Activated CD4-positive, alpha-beta T cell treated with anti-CD3 and anti-CD28 coated beads, Interleukin-2, amount 50 U/mL, for 24 hours (primary cell): ENCODE results near the gene FICD.

Source experiments
- DNase-seq, 2 donors: peaks; one replicate each; pipeline ENCODE4 v3.0.0-alpha.2; 2020; ENCODE audit warnings: low read depth in 1 of 2, low spot score in 1 of 2

The FICD gene

DNA sequence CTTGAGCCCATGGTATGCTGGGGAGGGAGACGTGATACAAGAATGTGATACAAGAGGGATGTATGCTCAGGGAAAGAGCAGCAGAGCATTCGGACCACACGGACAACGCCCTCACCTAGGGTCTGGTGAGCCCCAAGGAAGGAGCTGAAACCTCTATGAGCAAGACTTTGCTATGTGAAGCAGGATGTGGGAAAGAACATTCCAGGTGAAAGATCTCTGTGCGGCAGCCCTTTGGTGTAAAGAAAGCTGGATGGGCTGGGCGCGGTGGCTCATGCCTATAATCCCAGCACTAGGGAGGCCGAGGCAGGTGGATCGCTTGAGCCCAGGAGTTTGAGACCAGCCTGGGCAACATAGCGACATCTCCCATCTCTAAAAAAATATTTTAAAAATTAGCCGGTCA, 16.9 kb upstream of the FICD start:
- no peak for DNase-seq

DNA sequence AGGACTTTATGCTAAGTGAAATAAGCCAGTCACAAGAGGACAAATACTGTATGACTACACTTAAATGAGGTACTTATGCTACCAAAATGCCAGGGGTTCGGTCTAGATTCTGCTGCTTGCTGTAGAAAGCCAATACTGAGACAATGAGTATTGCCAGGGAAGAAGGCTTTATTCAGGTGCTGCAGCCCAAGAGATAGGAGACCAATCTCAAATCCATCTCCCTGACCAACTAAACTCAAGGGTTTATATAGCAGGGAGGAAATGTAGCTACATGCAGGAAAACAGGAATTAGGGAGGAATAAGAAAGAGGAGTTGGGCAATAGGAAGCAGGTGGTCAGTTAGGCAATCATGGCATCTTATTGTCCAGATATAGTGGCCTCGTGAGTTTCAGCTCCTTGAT, 12.2 kb upstream of the FICD start:
- DNase-seq: no peak

- DNase-seq: no peak
Measured at GRCh38 chr12:108505129-108505528, 9.9 kb upstream of the FICD start.

DNA sequence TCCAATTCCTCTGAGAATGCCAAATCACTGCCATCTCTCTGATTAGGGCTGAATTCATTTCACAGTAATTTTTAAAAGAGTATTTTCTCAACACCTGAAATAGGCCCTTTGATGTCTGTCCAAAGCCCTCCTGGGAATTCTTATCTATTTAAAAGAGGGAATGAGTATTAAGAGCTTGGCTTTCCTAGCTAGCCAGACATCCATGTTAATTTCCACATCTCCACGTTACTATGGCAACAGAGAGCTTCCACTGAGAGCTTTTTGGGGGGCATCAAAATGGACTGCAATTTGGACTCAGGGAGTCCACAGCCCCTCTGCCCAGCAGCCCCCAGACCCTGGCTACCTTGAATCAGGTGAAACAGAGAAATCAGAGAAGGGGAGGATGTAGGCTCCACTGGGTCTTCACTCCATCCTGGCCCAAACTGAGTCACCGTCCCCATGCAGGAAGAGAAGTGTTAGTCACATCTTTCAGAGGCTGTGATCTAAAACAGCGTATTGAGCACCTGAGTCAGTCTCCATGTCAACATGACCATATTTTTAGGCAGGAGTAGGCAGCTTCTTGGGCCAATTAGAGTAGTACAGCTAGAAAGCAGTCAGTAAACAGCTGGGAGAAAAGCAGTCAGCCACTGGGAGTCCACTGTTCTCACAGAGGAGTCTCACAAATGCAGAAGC, 7.0 kb upstream of the FICD start:
- no peak for DNase-seq

DNA sequence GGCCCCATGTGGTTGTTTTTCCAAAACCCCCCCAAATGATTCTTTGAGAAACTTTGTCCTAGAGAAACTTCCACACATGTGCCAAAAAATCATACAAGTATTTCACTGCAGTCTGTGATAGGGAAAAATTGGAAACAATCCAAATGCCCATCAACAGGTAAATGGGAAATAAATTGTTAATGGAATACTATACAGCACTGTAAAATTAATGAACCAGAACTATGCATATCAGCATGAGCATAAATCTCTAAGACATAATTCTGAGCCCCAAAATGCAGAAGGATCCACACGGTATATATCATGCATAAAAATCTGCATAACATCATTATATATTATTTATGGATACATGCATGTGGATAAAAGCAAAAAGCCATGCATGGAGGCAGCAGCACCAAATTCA, 5.3 kb upstream of the FICD start:
- no peak for DNase-seq

DNA sequence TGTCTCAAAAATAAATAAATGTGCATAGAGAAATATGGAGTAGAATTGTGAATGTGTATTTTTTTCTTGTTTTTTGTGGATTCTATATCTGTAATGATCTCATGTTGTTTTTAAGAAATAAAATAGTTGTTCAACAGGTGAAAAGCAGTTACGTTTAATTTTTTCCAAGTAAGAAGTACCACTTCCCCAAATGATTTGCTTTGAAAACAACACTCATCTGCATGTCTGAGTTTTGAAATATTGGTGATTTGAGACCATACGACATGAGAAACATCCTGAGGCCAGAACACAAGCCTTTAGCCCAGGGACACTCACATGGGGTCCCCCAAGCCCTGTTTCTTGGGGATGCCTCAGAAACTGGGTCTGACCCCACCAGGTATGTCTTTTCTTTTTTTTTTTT, 4.2 kb upstream of the FICD start:
- no peak for DNase-seq

DNA sequence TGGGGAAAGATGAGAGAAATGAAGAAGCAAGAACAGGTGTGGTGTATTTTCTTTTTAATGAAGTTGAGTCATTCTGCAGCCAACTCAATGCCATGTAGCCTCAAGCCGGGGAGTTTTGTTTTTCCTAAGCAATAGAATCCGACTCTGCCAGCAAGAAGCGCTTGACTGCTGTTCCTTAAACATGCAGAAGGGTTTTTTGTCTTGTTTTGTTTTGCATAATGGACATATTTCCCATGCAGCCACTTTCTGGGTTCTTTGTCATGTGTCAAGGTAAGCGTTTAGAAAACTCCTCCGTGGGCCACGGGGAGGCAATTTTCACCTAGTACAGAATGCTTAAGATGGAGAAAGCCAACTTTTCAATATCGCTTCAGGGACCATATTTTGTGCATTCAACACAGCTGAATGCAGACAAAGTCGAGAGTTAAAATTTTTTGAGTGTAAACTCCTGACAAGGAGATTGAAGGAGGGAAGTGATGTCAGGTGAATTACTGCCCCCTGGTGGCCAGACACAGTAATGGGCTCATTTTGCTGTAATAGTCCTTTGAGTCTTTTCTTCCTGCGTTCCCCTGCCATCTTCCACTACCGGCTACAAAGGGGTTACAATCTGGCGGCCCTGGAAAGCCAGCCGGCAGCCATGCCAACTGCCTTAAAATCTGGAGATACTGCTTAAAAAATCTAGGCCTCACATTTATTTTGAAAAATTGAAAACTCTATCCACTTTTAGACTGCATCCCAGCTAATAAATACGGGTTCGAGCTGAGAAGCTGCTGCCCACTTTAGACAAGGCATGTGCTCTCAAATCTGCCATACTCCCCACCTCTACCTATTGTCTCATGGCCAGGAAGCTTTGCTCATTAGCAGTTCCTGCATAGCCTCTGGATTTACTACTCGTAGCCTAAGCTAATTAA, 3.2 kb upstream of the FICD start:
- peak; percentile 49 to 72 for DNase-seq

- DNase-seq: no peak
Measured at GRCh38 chr12:108514468-108514972, 557 bp upstream of the FICD start.

GRCh38 chr12:108515916-108516315, 839 bp downstream of the FICD start:
- no peak for DNase-seq

GRCh38 chr12:108516511-108517275, 1.6 kb downstream of the FICD start:
- DNase-seq: no peak

DNA sequence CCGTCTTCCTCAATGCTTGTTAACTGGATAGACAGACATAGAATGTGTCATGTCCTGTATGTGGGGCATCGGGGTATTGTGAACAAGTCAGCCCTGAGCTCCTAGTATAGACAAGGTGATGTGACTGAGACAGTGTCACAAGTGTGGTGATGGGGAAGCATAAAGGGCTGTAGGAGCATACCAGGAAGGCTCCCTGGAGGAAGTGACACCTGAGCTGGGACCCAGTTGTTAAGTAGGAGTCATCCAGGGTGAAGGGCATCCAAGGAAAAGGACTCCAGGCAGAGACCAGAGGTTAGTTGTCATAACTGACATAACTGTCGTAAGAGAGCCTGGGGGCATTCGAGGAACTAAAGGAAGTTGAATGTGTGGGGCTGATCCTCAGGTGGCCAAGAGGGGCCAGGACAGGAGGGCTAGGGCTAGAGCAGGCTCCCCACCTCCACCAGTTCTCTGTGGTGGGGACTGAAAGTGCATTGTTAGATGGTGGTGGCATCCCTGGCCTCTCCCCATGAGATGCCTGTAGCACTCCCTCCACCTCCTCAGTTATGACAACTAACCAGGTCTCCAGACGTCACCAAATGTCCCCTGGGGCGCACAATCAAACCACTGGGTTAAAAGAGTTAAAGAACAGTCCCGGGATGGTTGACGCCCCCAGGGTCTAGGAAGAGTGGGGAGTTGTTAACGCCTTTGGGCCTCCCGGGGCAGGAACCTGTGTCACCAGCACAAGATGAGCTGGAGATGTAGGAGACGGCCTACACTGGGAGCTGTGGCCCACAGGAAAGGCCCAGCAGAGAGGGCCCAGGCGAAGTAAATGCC, 2.4 kb downstream of the FICD start:
- DNase-seq: no peak

DNA sequence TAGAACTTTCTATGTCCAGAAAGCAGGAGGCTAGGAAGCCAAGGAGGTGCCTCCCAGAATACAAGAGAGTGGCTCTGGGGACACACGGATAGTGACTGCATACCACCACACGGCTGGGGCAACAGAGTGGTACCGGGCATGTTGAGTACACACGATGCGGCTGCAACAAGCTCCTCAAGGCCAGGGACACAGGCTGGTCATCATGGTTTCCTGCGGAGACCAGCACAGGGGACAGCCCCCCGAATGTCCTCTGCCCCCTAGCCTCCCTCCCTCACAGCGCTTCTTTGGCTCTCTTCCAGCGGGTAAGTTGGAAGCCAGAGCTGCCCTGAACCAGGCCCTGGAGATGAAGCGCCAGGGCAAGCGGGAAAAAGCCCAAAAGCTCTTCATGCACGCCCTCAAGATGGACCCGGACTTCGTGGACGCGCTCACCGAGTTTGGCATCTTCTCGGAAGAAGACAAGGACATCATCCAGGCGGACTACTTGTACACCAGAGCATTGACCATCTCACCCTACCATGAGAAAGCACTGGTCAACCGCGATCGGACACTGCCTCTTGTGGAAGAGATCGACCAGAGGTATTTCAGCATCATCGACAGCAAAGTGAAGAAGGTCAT, 3.1 kb downstream of the FICD start:
- no peak for DNase-seq

DNA sequence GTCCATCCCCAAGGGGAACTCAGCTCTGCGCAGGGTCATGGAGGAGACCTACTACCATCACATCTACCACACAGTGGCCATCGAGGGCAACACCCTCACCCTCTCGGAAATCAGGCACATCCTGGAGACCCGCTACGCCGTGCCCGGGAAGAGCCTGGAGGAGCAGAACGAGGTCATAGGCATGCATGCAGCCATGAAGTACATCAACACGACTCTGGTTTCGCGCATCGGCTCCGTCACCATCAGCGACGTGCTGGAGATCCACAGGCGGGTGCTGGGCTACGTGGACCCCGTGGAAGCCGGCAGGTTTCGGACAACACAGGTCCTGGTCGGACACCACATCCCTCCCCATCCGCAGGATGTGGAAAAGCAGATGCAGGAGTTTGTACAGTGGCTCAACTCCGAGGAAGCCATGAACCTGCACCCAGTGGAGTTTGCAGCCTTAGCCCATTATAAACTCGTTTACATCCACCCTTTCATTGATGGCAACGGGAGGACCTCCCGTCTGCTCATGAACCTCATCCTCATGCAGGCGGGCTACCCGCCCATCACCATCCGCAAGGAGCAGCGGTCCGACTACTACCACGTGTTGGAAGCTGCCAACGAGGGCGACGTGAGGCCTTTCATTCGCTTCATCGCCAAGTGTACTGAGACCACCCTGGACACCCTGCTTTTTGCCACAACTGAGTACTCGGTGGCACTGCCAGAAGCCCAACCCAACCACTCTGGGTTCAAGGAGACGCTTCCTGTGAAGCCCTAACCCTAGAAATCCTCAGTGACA, 3.8 kb downstream of the FICD start:
- no peak for DNase-seq

DNA sequence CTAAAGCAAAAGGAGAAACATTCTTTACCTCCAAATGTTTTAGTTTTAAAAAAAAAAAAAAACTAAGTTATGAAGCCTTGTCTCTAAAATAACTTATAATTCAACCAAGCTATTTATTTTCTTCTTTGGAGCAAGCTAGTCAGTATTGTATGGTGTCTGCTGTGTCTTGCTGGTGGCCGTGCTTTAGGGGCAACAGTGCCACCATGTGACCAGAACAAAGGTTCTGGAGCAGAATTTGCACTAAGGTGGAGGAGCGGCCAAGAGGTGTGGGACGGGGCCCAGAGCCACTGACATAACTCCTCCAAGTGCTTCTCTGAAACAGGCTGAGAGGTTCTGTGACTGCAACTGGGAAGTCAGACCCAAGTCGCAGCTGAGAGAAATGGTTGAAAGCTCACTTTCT, 4.5 kb downstream of the FICD start:
- no peak for DNase-seq

DNA sequence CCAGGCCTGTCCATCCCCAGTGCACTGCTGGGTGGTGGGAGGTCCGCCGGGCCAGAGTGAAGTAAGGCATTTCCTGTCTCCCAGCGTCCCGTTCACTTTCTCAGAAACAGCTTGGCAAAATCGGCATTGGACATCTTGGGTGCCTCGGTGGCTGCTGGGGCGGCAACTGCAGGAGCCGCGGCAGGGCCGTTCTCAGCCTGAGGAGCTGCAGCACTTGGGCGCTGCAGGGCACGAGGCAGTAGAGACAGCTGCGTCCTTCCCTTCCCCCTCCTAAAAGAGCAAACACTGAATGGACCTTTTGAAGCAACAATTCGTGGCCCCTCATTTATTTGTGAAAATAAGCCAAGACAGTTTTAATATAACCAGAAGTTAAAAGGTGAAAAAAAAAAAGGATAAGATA, 8.3 kb downstream of the FICD start:
- DNase-seq: no peak

- DNase-seq: no peak
Measured at GRCh38 chr12:108525681-108526080, 10.6 kb downstream of the FICD start.

DNA sequence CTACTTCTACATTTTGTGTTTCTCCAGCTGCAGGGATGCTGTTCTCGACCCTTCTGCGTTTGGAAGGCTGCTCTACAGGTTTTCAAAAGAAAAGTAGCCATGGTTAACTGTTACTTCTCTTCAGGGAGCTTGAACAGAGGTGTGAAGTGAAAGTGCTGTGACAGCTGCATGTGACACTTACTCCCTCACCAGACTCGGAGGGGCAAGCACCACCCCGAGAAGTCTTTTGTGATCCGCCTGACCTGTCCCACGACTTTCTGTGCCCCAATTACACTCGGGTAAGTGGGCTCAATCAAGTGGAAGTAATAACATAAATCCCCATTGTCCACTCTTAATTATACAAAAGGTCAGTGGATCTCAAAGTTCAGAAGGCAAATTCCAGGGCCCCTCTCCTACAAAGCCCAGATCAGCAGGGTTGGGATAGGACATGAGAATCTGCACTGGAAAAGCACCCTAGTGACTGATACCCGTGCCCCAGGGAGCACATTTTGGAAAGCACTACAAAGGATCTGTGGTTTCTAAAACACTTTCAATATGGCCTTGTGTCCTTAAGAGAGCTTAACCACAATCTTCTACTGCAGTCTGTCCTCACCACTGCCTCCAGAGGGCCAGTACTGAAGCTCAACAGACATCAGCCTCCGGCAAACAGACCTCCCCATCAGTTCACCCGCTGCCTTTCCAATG, 11.5 kb downstream of the FICD start:
- no peak for DNase-seq

DNA sequence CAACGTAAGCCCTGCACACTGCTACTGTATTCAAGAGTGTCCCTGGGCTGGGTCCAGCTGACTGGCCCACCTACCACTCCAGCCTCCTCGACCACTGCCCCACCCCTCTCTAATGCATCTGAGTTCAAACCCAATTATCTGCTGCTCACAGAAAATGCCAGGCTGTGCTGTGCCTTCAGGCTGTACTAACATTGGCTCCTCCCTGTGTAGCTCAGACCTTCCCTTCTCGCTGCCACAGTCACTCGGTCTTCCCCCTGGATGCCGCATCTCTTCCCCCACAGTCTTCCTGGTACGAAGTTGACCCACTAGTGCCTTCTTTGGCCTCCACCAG, 12.1 kb downstream of the FICD start:
- no peak for DNase-seq

DNA sequence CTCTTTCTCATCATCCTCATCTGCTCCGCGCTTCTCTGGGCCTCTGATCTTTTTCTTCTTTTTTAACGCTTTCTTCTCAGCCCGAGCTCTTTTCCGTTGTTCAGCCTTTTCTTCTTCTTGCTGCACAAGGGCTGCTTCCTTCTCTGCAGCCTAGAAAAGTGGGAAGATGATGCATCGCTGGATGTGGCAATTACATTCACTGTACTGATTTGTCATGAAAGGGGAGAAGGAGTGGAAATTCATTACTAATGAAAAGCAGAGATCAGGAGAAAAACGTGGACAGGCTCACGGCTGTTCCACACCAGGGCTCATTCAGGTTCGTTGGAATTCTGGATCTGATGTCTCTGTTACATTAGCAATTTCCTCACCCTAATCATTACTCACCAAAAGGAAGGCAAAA, 15.1 kb downstream of the FICD start:
- DNase-seq: no peak
